WTC11 (cell line): ENCODE results near the gene MYLK2.

Experiments used
- PRRX2 ChIP-seq: fragments of 250-450 bp; sonication (Bioruptor Pico); IDR thresholded peaks from 2 replicates; pipeline ENCODE4 v1.8.0; 2021; ENCODE audit warnings: mild to moderate bottlenecking
- TF ChIP-seq, protein P1 (sequence below): fragments of 200-600 bp; IDR thresholded peaks from 2 replicates; pipeline ENCODE4 v1.8.0; 2022; ENCODE audit warnings: antibody characterized with exemption
- TF ChIP-seq, protein P2 (sequence below): sonication (generic); formaldehyde crosslinking; IDR thresholded peaks from 2 replicates; pipeline ENCODE4 v1.8.1; 2022; ENCODE audit warnings: low read depth, missing genetic modification reagents, borderline replicate concordance

DNA sequence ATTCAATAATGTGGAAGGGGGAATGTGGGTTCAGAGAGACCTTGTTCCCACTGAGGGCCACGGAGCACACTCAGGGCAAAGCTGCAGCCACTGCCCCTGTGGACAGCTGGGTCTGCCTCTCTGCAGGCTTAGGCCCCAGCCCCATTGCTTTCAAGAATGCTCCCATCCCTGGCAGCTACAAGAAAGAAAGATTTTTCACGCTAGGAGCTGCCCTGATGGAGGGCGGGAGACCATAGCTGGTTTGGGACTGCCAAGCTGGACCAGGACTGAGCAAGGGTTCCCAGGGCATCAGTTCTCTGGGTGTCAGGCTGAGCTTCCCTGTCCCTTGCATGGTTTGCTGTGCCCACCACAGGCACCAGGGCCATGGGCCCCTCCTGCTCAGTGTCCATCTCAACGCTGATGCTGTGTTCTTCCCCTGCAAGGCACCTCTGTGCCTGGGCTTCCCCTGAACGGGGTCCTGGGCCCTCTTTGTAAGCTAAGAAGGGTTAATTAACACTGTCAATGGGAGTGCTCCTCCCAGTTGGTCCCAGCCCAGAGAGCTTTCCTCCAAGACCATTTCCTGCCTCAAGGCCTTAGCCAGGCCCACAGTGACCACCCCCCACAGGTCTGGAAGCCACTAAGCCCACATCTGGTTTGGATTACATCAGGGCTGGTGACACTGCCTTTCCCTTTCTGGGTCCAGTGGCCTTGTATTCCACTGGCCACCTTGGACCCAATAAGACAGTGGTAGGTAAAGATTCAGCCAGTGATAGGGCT is 17.9 kb downstream of the MYLK2 start:
- TF ChIP-seq, protein P1, sequence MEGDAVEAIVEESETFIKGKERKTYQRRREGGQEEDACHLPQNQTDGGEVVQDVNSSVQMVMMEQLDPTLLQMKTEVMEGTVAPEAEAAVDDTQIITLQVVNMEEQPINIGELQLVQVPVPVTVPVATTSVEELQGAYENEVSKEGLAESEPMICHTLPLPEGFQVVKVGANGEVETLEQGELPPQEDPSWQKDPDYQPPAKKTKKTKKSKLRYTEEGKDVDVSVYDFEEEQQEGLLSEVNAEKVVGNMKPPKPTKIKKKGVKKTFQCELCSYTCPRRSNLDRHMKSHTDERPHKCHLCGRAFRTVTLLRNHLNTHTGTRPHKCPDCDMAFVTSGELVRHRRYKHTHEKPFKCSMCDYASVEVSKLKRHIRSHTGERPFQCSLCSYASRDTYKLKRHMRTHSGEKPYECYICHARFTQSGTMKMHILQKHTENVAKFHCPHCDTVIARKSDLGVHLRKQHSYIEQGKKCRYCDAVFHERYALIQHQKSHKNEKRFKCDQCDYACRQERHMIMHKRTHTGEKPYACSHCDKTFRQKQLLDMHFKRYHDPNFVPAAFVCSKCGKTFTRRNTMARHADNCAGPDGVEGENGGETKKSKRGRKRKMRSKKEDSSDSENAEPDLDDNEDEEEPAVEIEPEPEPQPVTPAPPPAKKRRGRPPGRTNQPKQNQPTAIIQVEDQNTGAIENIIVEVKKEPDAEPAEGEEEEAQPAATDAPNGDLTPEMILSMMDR, result no peak
- no peak for TF ChIP-seq PRRX2
- TF ChIP-seq, protein P2, sequence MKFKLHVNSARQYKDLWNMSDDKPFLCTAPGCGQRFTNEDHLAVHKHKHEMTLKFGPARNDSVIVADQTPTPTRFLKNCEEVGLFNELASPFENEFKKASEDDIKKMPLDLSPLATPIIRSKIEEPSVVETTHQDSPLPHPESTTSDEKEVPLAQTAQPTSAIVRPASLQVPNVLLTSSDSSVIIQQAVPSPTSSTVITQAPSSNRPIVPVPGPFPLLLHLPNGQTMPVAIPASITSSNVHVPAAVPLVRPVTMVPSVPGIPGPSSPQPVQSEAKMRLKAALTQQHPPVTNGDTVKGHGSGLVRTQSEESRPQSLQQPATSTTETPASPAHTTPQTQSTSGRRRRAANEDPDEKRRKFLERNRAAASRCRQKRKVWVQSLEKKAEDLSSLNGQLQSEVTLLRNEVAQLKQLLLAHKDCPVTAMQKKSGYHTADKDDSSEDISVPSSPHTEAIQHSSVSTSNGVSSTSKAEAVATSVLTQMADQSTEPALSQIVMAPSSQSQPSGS (CRISPR knock-in tag), result no peak
